IMR-90 (cell line): Measurements from ENCODE around the gene RAPH1. TPM values are rescaled to one million over a fixed set of nuclear protein-coding genes. Genes with fewer than 3 reads are reported as not detected.
A peak's percentile ranks its signal among the peaks of the same experiment; 100 is the strongest.

ENCODE experiments used
- ATAC-seq: fragments of 200-7000 bp; cut with Tn5 transposase; 2 replicates; pipeline ENCODE4 v1.9.1; 2020; ENCODE audit warnings: low read depth, mild to moderate bottlenecking, moderate library complexity
- BruUV-seq: library from RNA; stranded (reverse); fragments of 400-500 nt; replicated peaks from 2 replicates; lab custom pipeline; 2021; lab: Mats Ljungman, UMichigan
- CTCF ChIA-PET: fragments of 300-600 bp; formaldehyde crosslinking; extraction: SDS; loops from one replicate; lab custom pipeline; 2021; ENCODE audit warnings: antibody characterized with exemption; lab: Yijun Ruan, JAX
- POLR2A ChIA-PET: fragments of 300-600 bp; sonication (Branson Sonifier 250); formaldehyde crosslinking; loops from one replicate; lab custom pipeline; 2022; ENCODE audit warnings: antibody characterized with exemption; ENCODE audit not compliant: unreplicated experiment; lab: Charles Lee
- DNase-seq: peaks from one replicate; pipeline ENCODE4 v3.0.0; 2013
- H2AFZ ChIP-seq: replicated peaks from 2 replicates; pipeline ENCODE3; 2013; ENCODE audit warnings: low read length, mild to moderate bottlenecking; ENCODE audit not compliant: poor library complexity
- H2AK5ac ChIP-seq: 2 replicates; pipeline ENCODE4 v1.6.1; 2013; ENCODE audit warnings: low read depth, low read length, inconsistent platforms
- H2AK9ac ChIP-seq: replicated peaks from 2 replicates; pipeline ENCODE3; 2013; ENCODE audit warnings: mild to moderate bottlenecking, low read depth, low read length, moderate library complexity; ENCODE audit not compliant: poor library complexity
- H2BK120ac ChIP-seq: 2 replicates; pipeline ENCODE4 v1.6.1; 2013; ENCODE audit warnings: low read depth, low read length, inconsistent platforms
- H2BK15ac ChIP-seq: 3 replicates; pipeline ENCODE4 v1.6.1; 2013; ENCODE audit warnings: low read depth, low read length, inconsistent platforms
- H2BK20ac ChIP-seq: 2 replicates; pipeline ENCODE4 v1.6.1; 2013; ENCODE audit warnings: low read depth, mild to moderate bottlenecking, inconsistent platforms, low read length, moderate library complexity
- H2BK5ac ChIP-seq: 2 replicates; pipeline ENCODE4 v1.6.1; 2013; ENCODE audit warnings: mild to moderate bottlenecking, low read depth, low read length, inconsistent platforms; ENCODE audit not compliant: poor library complexity, severe bottlenecking
- H3K14ac ChIP-seq: replicated peaks from 2 replicates; pipeline ENCODE4 v1.6.1; 2013; ENCODE audit warnings: low read depth, low read length, inconsistent platforms
- H3K18ac ChIP-seq: 2 replicates; pipeline ENCODE4 v1.6.1; 2013; ENCODE audit warnings: low read depth, low read length, control low read depth
- H3K23ac ChIP-seq: 2 replicates; pipeline ENCODE4 v1.6.1; 2013; ENCODE audit warnings: low read depth, low read length, inconsistent platforms
- H3K27ac ChIP-seq: 2 replicates; pipeline ENCODE4 v1.5.1; 2013; ENCODE audit warnings: mild to moderate bottlenecking, control low read depth, low read length; ENCODE audit not compliant: insufficient read depth
- H3K27me3 ChIP-seq: 2 replicates; pipeline ENCODE4 v1.6.1; 2013; ENCODE audit warnings: low read length; ENCODE audit not compliant: control insufficient read depth, insufficient read depth
- H3K36me3 ChIP-seq: 2 replicates; pipeline ENCODE4 v1.6.1; 2013; ENCODE audit warnings: low read length, mixed read lengths; ENCODE audit not compliant: control insufficient read depth, insufficient read depth
- H3K4ac ChIP-seq: 2 replicates; pipeline ENCODE4 v1.6.1; 2013; ENCODE audit warnings: low read depth, low read length, inconsistent platforms
- H3K4me1 ChIP-seq: 2 replicates; pipeline ENCODE4 v1.6.1; 2013; ENCODE audit warnings: low read length, mixed read lengths; ENCODE audit not compliant: control insufficient read depth, insufficient read depth
- H3K4me2 ChIP-seq: 2 replicates; pipeline ENCODE4 v1.6.1; 2013; ENCODE audit warnings: low read depth, mild to moderate bottlenecking, control low read depth, low read length, moderate library complexity
- H3K4me3 ChIP-seq: 2 replicates; pipeline ENCODE4 v1.5.1; 2013; ENCODE audit warnings: low read depth, mild to moderate bottlenecking, control low read depth, low read length, moderate library complexity; ENCODE audit not compliant: insufficient read depth
- H3K56ac ChIP-seq: 2 replicates; pipeline ENCODE4 v1.6.1; 2013; ENCODE audit warnings: low read length, inconsistent platforms; ENCODE audit not compliant: insufficient read depth; ENCODE audit errors: extremely low read depth
- H3K79me1 ChIP-seq, 2 experiments: 2 replicates each; pipeline ENCODE4 v1.6.1; 2013; ENCODE audit warnings: low read length in 2 of 2, inconsistent platforms in 1 of 2, low read depth in 1 of 2
- H3K9ac ChIP-seq: 2 replicates; pipeline ENCODE4 v1.6.1; 2013; ENCODE audit warnings: low read depth, low read length, control low read depth
- H3K9me1 ChIP-seq: 2 replicates; pipeline ENCODE4 v1.6.1; 2013; ENCODE audit warnings: low read length, inconsistent platforms; ENCODE audit not compliant: insufficient read depth
- H3K9me3 ChIP-seq: 2 replicates; pipeline ENCODE4 v1.6.1; 2013; ENCODE audit warnings: low read length; ENCODE audit not compliant: control insufficient read depth, insufficient read depth
- H4K20me1 ChIP-seq: 2 replicates; pipeline ENCODE4 v1.6.1; 2013; ENCODE audit warnings: low read length, inconsistent platforms; ENCODE audit not compliant: insufficient read depth
- H4K5ac ChIP-seq: 2 replicates; pipeline ENCODE4 v1.6.1; 2013; ENCODE audit warnings: mild to moderate bottlenecking, low read depth, low read length, control low read depth
- H4K8ac ChIP-seq, 2 experiments: 2 replicates each; pipeline ENCODE4 v1.6.1; 2013; ENCODE audit warnings: low read depth in 2 of 2, low read length in 2 of 2, control low read depth in 1 of 2, inconsistent platforms in 1 of 2
- H4K91ac ChIP-seq: 2 replicates; pipeline ENCODE4 v1.6.1; 2013; ENCODE audit warnings: low read depth, low read length, inconsistent platforms; ENCODE audit not compliant: insufficient read depth
- BHLHE40 ChIP-seq: fragments of 150-350 bp; IDR thresholded peaks from 2 replicates; pipeline ENCODE4 v1.6.1; 2016; ENCODE audit warnings: mild to moderate bottlenecking, low read depth, low read length
- CEBPB ChIP-seq: IDR thresholded peaks from 2 replicates; pipeline ENCODE4 v1.6.1; 2012; ENCODE audit warnings: low read depth, low read length, improper control_type of control experiment
- CHD1 ChIP-seq: IDR thresholded peaks from 2 replicates; pipeline ENCODE4 v1.6.1; 2012; ENCODE audit warnings: low read depth, low read length, improper control_type of control experiment
- ELK1 ChIP-seq: fragments of 150-350 bp; IDR thresholded peaks from 2 replicates; pipeline ENCODE4 v1.6.1; 2016; ENCODE audit warnings: low read depth, mild to moderate bottlenecking, low read length, moderate library complexity, borderline replicate concordance
- FOS ChIP-seq: fragments of 150-350 bp; IDR thresholded peaks from 2 replicates; pipeline ENCODE4 v1.6.1; 2016; ENCODE audit warnings: low read depth, low read length
- MAFK ChIP-seq: IDR thresholded peaks from 2 replicates; pipeline ENCODE4 v1.6.1; 2012; ENCODE audit warnings: low read depth, low read length, improper control_type of control experiment
- MXI1 ChIP-seq: IDR thresholded peaks from 2 replicates; pipeline ENCODE4 v1.6.1; 2012; ENCODE audit warnings: low read depth, mild to moderate bottlenecking, low read length, moderate library complexity, borderline replicate concordance
- NFE2L2 ChIP-seq: fragments of 150-350 bp; IDR thresholded peaks from 2 replicates; pipeline ENCODE4 v1.6.1; 2016; ENCODE audit warnings: low read depth, mild to moderate bottlenecking, low read length
- POLR2A ChIP-seq: IDR thresholded peaks from 2 replicates; pipeline ENCODE4 v1.6.1; 2012; ENCODE audit warnings: mild to moderate bottlenecking, low read depth, low read length
- RAD21 ChIP-seq: IDR thresholded peaks from 2 replicates; pipeline ENCODE4 v1.6.1; 2012; ENCODE audit warnings: low read length, improper control_type of control experiment
- RCOR1 ChIP-seq: IDR thresholded peaks from 2 replicates; pipeline ENCODE4 v1.6.1; 2012; ENCODE audit warnings: mild to moderate bottlenecking, low read length, improper control_type of control experiment; ENCODE audit not compliant: insufficient replicate concordance
- RFX5 ChIP-seq: IDR thresholded peaks from 2 replicates; pipeline ENCODE4 v1.8.0; 2012; ENCODE audit warnings: low read depth, mild to moderate bottlenecking, low read length, moderate library complexity
- SMC3 ChIP-seq: fragments of 150-350 bp; IDR thresholded peaks from 2 replicates; pipeline ENCODE4 v1.6.1; 2016; ENCODE audit warnings: low read depth, mild to moderate bottlenecking, antibody characterized with exemption, low read length, moderate library complexity
- USF2 ChIP-seq: fragments of 150-350 bp; IDR thresholded peaks from 2 replicates; pipeline ENCODE4 v1.6.1; 2017; ENCODE audit warnings: mild to moderate bottlenecking, antibody characterized with exemption, low read length, low read depth
- WGBS, 2 experiments: methylation state at CpG; one replicate each; pipeline versions ENCODE4 v1.1.5 to v1.1.7; 2013; ENCODE audit warnings: missing lambda C conversion rate in 2 of 2; ENCODE audit not compliant: insufficient read length in 1 of 2; ENCODE audit errors: extremely low coverage in 2 of 2; 5-methylcytosine and 5-hydroxymethylcytosine counted together
- dilution Hi-C: fragments of 300-500 bp; cut with HindIII; formaldehyde crosslinking; loops from one replicate; pipeline ENCODE4 v1.14.3; 2018; ENCODE audit warnings: low sequenced_read_pairs; ENCODE audit not compliant: unreplicated experiment
- in situ Hi-C: fragments of 300-500 bp; cut with MboI; formaldehyde crosslinking; loops from 3 replicates; pipeline ENCODE4 v1.14.3; 2019; ENCODE audit warnings: low sequenced_read_pairs, inconsistent platforms, mixed read lengths
- intact Hi-C: fragments of 100-400 bp; cut with micrococcal nuclease; formaldehyde crosslinking; loops from 2 replicates; pipeline ENCODE4 v1.10.0; 2022
- polyA plus RNA-seq, 3 experiments: library from polyadenylated mRNA; depleted of rRNA; stranded (reverse); fragments of >200 nt; gene quantifications; 2 replicates each; pipeline ENCODE4 v1.2.3, GENCODE V29; 2012; ENCODE audit warnings: low replicate concordance in 1 of 3
- total RNA-seq: library from RNA; depleted of rRNA; stranded (reverse); fragments of >200 nt; gene quantifications from 2 replicates; pipeline ENCODE4 v1.2.3, GENCODE V29; 2012

RAPH1 gene
- total and polyA plus RNA-seq, 2 of the 4 experiments (the other 2 are of a cell fraction): 7.5 to 15.1 TPM

- no peak overlapping the region for H3K56ac ChIP-seq
- CTCF ChIA-PET: interaction anchor here (0.6 kb wide), 1 partner anchor 91 kb away, joined by 4 read pairs; no protein-coding TSS in a partner anchor
- H3K27ac ChIP-seq: no peak overlapping the region
- H2AK9ac ChIP-seq: no peak overlapping the region
- H3K14ac ChIP-seq: no peak overlapping the region
- in situ Hi-C loops: no loop called here
- dilution Hi-C loops: no loop called here
- H2BK5ac ChIP-seq: peak overlapping the region; percentile 2
- POLR2A ChIA-PET: no interaction called here
- no peak overlapping the region for H3K9ac ChIP-seq
- no peaks in the 10 kb centered on the region for H3K27me3 ChIP-seq
- H2AFZ ChIP-seq: no peak overlapping the region
- no peak overlapping the region for H2BK20ac ChIP-seq
- ATAC-seq: peak; percentile 88
- H3K4me1 ChIP-seq: peaks cover 1% of the 10 kb centered on the region
- H3K18ac ChIP-seq: no peak overlapping the region
- no peak overlapping the region for H3K23ac ChIP-seq
- H4K20me1 ChIP-seq: peaks cover 17% of the 10 kb centered on the region
- intact Hi-C loops: loop anchor here (5.0 kb wide), 1 partner anchor 34 kb away; no protein-coding TSS in a partner anchor
- H4K5ac ChIP-seq: no peak overlapping the region
- no peak overlapping the region for H2BK120ac ChIP-seq
- H2AK5ac ChIP-seq: no peak overlapping the region
- H3K4ac ChIP-seq: no peak overlapping the region; the same call in 1 of the 2 replicates
- peak; percentile 89 for DNase-seq
- BruUV-seq: no TSS peak
- peaks cover 11 to 47% of the 10 kb centered on the region in 2 experiments for H3K79me1 ChIP-seq
- no peak overlapping the region for H2BK15ac ChIP-seq
- H3K9me1 ChIP-seq: peaks cover 3% of the 10 kb centered on the region; the same call in 1 of the 2 replicates
- no peaks in the 10 kb centered on the region for H3K9me3 ChIP-seq
- no peak overlapping the region for H4K91ac ChIP-seq
- H4K8ac ChIP-seq: no peak overlapping the region
- TF ChIP-seq CEBPB (0 out of 2 replicates have a peak, but pooled peaks have one; percentile 36), MAFK (no peak), RFX5 (no peak), POLR2A (no peak), SMC3 (no peak), CHD1 (no peak), MXI1 (no peak), ELK1 (no peak), FOS (peak; percentile 92), NFE2L2 (no peak), USF2 (peak; percentile 66), BHLHE40 (peak; percentile 30; the same call in 1 of the 2 replicates), RCOR1 (no peak), RAD21 (no peak)
- H3K4me3 ChIP-seq: no peak overlapping the region
- WGBS, 2 experiments: no CpG with 5 or more reads among the region's 4 CpGs
- H3K4me2 ChIP-seq: peak overlapping the region; percentile 68
- peaks cover 2% of the 10 kb centered on the region for H3K36me3 ChIP-seq
These were observed 36.9 kb downstream of the RAPH1 start for GRCh38 chr2:203498161-203498560.
